Endothelial cell of umbilical vein (primary cell): Measurements from ENCODE around the gene OGFOD2. TPM values are rescaled to one million over a fixed set of nuclear protein-coding genes. Genes with fewer than 3 reads are reported as not detected.

ENCODE experiments used
- BruUV-seq: library from RNA; stranded (reverse); fragments of 400-500 nt; replicated peaks from 2 replicates; lab custom pipeline; 2021; lab: Mats Ljungman, UMichigan
- CTCF ChIA-PET: fragments of 300-600, 350-600 bp; sonication (Branson Sonifier 250); formaldehyde crosslinking; loops from one replicate; lab custom pipeline; 2021; ENCODE audit warnings: antibody characterized with exemption, inconsistent platforms; lab: Charles Lee
- POLR2A ChIA-PET: fragments of 300-600, 350-600 bp; sonication (Branson Sonifier 250); formaldehyde crosslinking; loops from one replicate; lab custom pipeline; 2021; ENCODE audit warnings: antibody characterized with exemption, inconsistent platforms; lab: Charles Lee
- DNase-seq: peaks from one replicate; pipeline ENCODE4 v3.0.0-alpha.2; 2011; ENCODE audit warnings: low read depth, low spot score
- FAIRE-seq: peaks from 2 replicates; lab custom pipeline; 2011; peaks lifted over from hg19 to GRCh38; lab: Jason Lieb, UNC
- H2AFZ ChIP-seq: 2 replicates; pipeline ENCODE4 v1.6.0; 2012; ENCODE audit warnings: low read depth, low read length, control low read depth, inconsistent platforms
- H3K27ac ChIP-seq: 2 replicates; pipeline ENCODE4 v1.5.1; 2011; ENCODE audit warnings: low read depth, mild to moderate bottlenecking, control low read depth, low read length, moderate library complexity; ENCODE audit not compliant: insufficient read depth
- H3K27me3 ChIP-seq, 2 experiments: 2 replicates each; pipeline versions ENCODE4 v1.6.0 to v1.6.1; 2011; ENCODE audit warnings: low read length in 2 of 2, mixed read lengths in 1 of 2; ENCODE audit not compliant: control insufficient read depth in 2 of 2, insufficient read depth in 2 of 2
- H3K36me3 ChIP-seq, 2 experiments: 2 replicates in 1 of 2; 3 replicates in 1 of 2; pipeline ENCODE4 v1.5.1; 2011; ENCODE audit warnings: low read length in 2 of 2, mild to moderate bottlenecking in 1 of 2, moderate library complexity in 1 of 2; ENCODE audit not compliant: control insufficient read depth in 2 of 2, insufficient read depth in 2 of 2; ENCODE audit errors: extremely low read depth in 1 of 2
- H3K4me1 ChIP-seq: 3 replicates; pipeline ENCODE4 v1.5.1; 2011; ENCODE audit warnings: mild to moderate bottlenecking, low read length; ENCODE audit not compliant: control insufficient read depth, insufficient read depth; ENCODE audit errors: extremely low read depth
- H3K4me2 ChIP-seq: 2 replicates; pipeline ENCODE4 v1.6.1; 2011; ENCODE audit warnings: low read length, control low read depth, mixed read lengths; ENCODE audit not compliant: insufficient read depth
- H3K4me3 ChIP-seq, 3 experiments: fragments of 200-600 bp in 1 of 3; sonication (generic), shearing (Covaris generic) in 1 of 3; replicated peaks in 1 of 3; 2 replicates each; pipeline ENCODE4 v1.5.1; 2011 to 2016; ENCODE audit warnings: control low read depth in 3 of 3, low read length in 3 of 3, mild to moderate bottlenecking in 2 of 3, inconsistent platforms in 1 of 3, low read depth in 1 of 3, moderate library complexity in 1 of 3; ENCODE audit not compliant: insufficient read depth in 1 of 3
- H3K79me2 ChIP-seq: 2 replicates; pipeline ENCODE4 v1.6.0; 2012; ENCODE audit warnings: low read length, inconsistent platforms; ENCODE audit not compliant: control insufficient read depth, insufficient read depth
- H3K9ac ChIP-seq: replicated peaks from 2 replicates; pipeline ENCODE3; 2011; ENCODE audit warnings: low read length, control low read depth; ENCODE audit not compliant: insufficient read depth; ENCODE audit errors: extremely low read depth
- H3K9me1 ChIP-seq: replicated peaks from 3 replicates; pipeline ENCODE4 v1.6.0; 2011; ENCODE audit warnings: mild to moderate bottlenecking, low read length; ENCODE audit not compliant: control insufficient read depth, insufficient read depth; ENCODE audit errors: extremely low read depth
- H3K9me3 ChIP-seq: replicated peaks from 2 replicates; pipeline ENCODE4 v1.5.1; 2012; ENCODE audit warnings: low read length, inconsistent platforms; ENCODE audit not compliant: control insufficient read depth, insufficient read depth
- H4K20me1 ChIP-seq: replicated peaks from 2 replicates; pipeline ENCODE3; 2011; ENCODE audit warnings: mild to moderate bottlenecking, low read length; ENCODE audit not compliant: control insufficient read depth, insufficient read depth; ENCODE audit errors: extremely low read depth
- CTCF ChIP-seq, 2 donors: IDR thresholded peaks; 1 replicate in 1 of 2; 2 replicates in 1 of 2; pipeline ENCODE4 v1.5.1; 2011; ENCODE audit warnings: low read length in 2 of 2, mild to moderate bottlenecking in 2 of 2, moderate library complexity in 2 of 2, control low read depth in 1 of 2, inconsistent platforms in 1 of 2, low read depth in 1 of 2; ENCODE audit not compliant: insufficient read depth in 1 of 2; ENCODE audit errors: extremely low read depth in 1 of 2
- EZH2 ChIP-seq: IDR thresholded peaks from 2 replicates; pipeline ENCODE4 v1.6.1; 2012; ENCODE audit warnings: borderline replicate concordance, low read depth, mild to moderate bottlenecking, moderate library complexity, low read length, inconsistent platforms; ENCODE audit not compliant: severe bottlenecking
- FOS ChIP-seq: IDR thresholded peaks from 2 replicates; pipeline ENCODE4 v1.6.1; 2011; ENCODE audit warnings: mild to moderate bottlenecking, low read length, moderate library complexity, borderline replicate concordance; ENCODE audit not compliant: insufficient read depth
- GATA2 ChIP-seq: IDR thresholded peaks from 2 replicates; pipeline ENCODE4 v1.7.0; 2011; ENCODE audit warnings: low read depth, mild to moderate bottlenecking, moderate library complexity, mixed read lengths, low read length; ENCODE audit not compliant: insufficient read length, insufficient read depth
- JUN ChIP-seq: IDR thresholded peaks from 2 replicates; pipeline ENCODE4 v1.6.1; 2011; ENCODE audit warnings: borderline replicate concordance, low read depth; ENCODE audit not compliant: insufficient read length, insufficient read depth
- MAX ChIP-seq: IDR thresholded peaks from 2 replicates; pipeline ENCODE4 v1.6.1; 2011; ENCODE audit not compliant: insufficient read depth, insufficient read length
- MYC ChIP-seq: IDR thresholded peaks from one replicate; pipeline ENCODE4 v1.6.1; 2011; ENCODE audit warnings: mild to moderate bottlenecking, low read depth, low read length
- POLR2A ChIP-seq: IDR thresholded peaks from 2 replicates; pipeline ENCODE4 v1.6.1; 2012; ENCODE audit warnings: low read depth, mild to moderate bottlenecking, control low read depth, low read length
- POLR2AphosphoS5 ChIP-seq: IDR thresholded peaks from 2 replicates; pipeline ENCODE4 v1.6.1; 2012; ENCODE audit warnings: low read depth, mild to moderate bottlenecking, control low read depth, low read length, moderate library complexity; ENCODE audit not compliant: insufficient read depth
- dilution Hi-C: fragments of 300-500 bp; cut with MboI; formaldehyde crosslinking; loops from one replicate; pipeline ENCODE4 v1.15.0; 2019; ENCODE audit warnings: low sequenced_read_pairs; ENCODE audit not compliant: extremely low pct_ligation_motif_present
- intact Hi-C: fragments of 100-400 bp; cut with micrococcal nuclease; formaldehyde crosslinking; loops from one replicate; pipeline ENCODE4 v1.10.0; 2022
- polyA plus RNA-seq, 4 experiments: library from polyadenylated mRNA; depleted of rRNA in 3 of 4; stranded (reverse) in 3 of 4; unstranded in 1 of 4; fragments of >200 nt; gene quantifications; 2 replicates each; pipeline versions ENCODE4 v1.2.1 to v1.2.3, GENCODE V29; 2011 to 2012; ENCODE audit warnings: missing spikeins in 1 of 4
- total RNA-seq: library from RNA; stranded (reverse); gene quantifications from 2 replicates; pipeline ENCODE4 v1.2.3, GENCODE V29; 2021

The OGFOD2 gene
- total and polyA plus RNA-seq, 2 donors (not counting 3 experiments of a cell fraction or from before 2014, with no cell fraction given) = 16.8 to 24.1 TPM

- no peak overlapping the region for H3K9ac ChIP-seq
- intact Hi-C loops (loop anchor here (5.0 kb wide), 1 partner anchor 48 kb away; the partner anchor contains the start of gene VPS37B), dilution Hi-C loops (no loop called here)
- no peak overlapping the region for H2AFZ ChIP-seq
- no TSS peak for BruUV-seq
- POLR2A ChIA-PET = no interaction called here
- H3K4me3 ChIP-seq = no peak overlapping the region
- CTCF ChIA-PET = interaction anchor here (0.6 to 19.1 kb wide), 9 partner anchors 51 to 293 kb away, joined by 3 to 200 read pairs (median 3); no protein-coding TSS in a partner anchor
- no peaks in the 10 kb centered on the region for H3K79me2 ChIP-seq
- no peaks in the 10 kb centered on the region for H3K9me1 ChIP-seq
- H4K20me1 ChIP-seq = no peaks in the 10 kb centered on the region
- TF ChIP-seq POLR2AphosphoS5 (no peak), GATA2 (no peak), POLR2A (no peak), MYC (no peak), FOS (no peak), MAX (no peak), CTCF (IDR thresholded peaks at IDR 0.05; ENCODE audit: extremely low read depth in 1 of 2, insufficient read depth in 1 of 2, low read depth in 1 of 2, low read length in 2 of 2) (no peak), EZH2 (no peak), JUN (no peak)
- peaks cover 43% of the 10 kb centered on the region for H3K4me1 ChIP-seq
- DNase-seq = no peak
- H3K4me2 ChIP-seq = no peak overlapping the region
- no peaks in the 10 kb centered on the region for H3K9me3 ChIP-seq
- peak; percentile 48 for FAIRE-seq
- H3K27me3 ChIP-seq = no peaks in the 10 kb centered on the region
- no peaks in the 10 kb centered on the region for H3K36me3 ChIP-seq
- peak overlapping the region; percentile 6 for H3K27ac ChIP-seq
Observed at GRCh38 chr12:122944605-122945592, 30.1 kb upstream of the OGFOD2 start.
